ENCODE data around the gene GRIN3B. TPM values are rescaled to one million over a fixed set of nuclear protein-coding genes. Genes with fewer than 3 reads are reported as not detected.
"Not testable (repeated sequence)": the region's sequence is repeated elsewhere in the genome, so short reads cannot be mapped to it uniquely, and the experiment has no call there.

GRIN3B gene
- total RNA-seq, 1 donor from 2014 or later: 1.4 TPM

DNA sequence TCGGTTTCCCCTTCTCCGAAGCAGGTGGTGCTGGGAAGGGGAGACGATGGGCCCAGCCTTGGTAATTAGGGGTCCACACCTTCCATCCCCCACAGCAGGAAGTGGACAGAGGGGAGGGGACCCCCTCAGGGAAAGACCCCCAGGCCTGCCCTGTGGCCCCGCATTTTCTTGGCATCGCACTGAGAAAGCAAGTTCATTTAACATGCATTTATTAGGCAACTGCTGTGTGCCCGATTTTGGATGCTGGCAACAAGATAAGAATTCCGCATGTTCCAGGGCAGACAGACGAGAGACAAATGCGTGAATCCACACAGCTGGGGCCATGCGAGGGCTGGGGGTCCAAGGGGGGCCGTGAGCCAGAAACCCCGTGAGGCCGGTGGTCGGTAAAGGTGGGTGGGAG is 45.9 kb upstream of the GRIN3B start:
- TF ChIP-seq, protein P1, sequence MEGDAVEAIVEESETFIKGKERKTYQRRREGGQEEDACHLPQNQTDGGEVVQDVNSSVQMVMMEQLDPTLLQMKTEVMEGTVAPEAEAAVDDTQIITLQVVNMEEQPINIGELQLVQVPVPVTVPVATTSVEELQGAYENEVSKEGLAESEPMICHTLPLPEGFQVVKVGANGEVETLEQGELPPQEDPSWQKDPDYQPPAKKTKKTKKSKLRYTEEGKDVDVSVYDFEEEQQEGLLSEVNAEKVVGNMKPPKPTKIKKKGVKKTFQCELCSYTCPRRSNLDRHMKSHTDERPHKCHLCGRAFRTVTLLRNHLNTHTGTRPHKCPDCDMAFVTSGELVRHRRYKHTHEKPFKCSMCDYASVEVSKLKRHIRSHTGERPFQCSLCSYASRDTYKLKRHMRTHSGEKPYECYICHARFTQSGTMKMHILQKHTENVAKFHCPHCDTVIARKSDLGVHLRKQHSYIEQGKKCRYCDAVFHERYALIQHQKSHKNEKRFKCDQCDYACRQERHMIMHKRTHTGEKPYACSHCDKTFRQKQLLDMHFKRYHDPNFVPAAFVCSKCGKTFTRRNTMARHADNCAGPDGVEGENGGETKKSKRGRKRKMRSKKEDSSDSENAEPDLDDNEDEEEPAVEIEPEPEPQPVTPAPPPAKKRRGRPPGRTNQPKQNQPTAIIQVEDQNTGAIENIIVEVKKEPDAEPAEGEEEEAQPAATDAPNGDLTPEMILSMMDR (IDR thresholded peaks at IDR 0.05; ENCODE audit: unreplicated experiment): no peak
- Mint-ChIP-seq H3K27ac (peak overlapping the region; percentile 96), H3K9me3 (ENCODE audit: low read depth) (no peaks in the 10 kb centered on the region), H3K27me3 (no peaks in the 10 kb centered on the region), H3K36me3 (ENCODE audit: insufficient read depth) (peaks cover 2% of the 10 kb centered on the region), H3K4me3 (ENCODE audit: low read depth) (peak overlapping the region; percentile 14), H3K4me1 (ENCODE audit: low read depth) (peaks cover 39% of the 10 kb centered on the region)
- no peak for DNase-seq (ENCODE audit: low spot score, unreplicated experiment)

DNA sequence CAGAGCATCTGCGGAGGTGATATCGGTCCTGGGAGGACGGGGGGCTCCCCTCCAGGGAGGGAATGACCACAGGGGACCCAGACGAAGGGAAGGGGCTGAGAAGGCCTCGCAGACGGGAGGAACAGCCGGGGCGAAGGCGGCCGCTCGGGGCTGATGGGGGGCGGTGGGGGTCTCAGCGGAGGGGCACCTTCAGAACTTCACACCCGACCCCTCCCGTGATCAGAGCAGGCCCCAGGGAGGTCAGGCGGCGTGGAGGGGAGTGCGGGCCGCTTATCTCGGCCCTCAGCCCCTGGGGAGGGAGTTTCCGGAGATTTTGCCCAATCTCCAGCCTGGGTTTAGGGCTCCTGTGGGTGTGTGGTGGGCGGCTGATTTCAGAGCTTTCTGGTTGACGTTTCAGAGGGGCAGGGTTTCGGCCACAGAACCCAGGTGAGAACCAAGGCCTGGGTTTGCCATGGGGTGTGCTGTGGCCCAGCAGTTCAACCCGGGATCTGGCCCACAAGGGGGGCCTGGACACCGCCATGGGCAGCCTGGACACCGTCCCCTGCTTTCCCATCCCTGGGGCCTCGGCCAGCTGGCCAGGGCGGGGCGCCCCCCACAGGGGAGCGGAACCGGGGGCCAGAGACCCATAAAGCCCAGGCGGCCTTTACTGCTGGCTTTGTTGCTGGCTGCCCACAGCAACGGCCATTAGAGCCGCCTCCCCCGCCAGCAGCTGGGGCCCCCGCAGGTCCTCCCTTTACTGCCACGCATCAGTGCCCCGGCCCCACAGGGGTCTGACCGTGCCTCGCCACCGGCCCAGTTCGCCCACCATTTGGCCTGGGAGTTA is 45.3 kb upstream of the GRIN3B start:
- H3K36me3 Mint-ChIP-seq (ENCODE audit: insufficient read depth): peaks cover 4% of the 10 kb centered on the region
- H3K27ac Mint-ChIP-seq: peak overlapping the region; percentile 97
- no peak for DNase-seq (ENCODE audit: low spot score, unreplicated experiment)
- peak overlapping the region; percentile 14 for H3K4me3 Mint-ChIP-seq (ENCODE audit: low read depth)
- H3K9me3 Mint-ChIP-seq (ENCODE audit: low read depth): no peaks in the 10 kb centered on the region
- no peaks in the 10 kb centered on the region for H3K27me3 Mint-ChIP-seq
- TF ChIP-seq, protein P1 (IDR thresholded peaks at IDR 0.05; ENCODE audit: unreplicated experiment): no peak
- peaks cover 42% of the 10 kb centered on the region for H3K4me1 Mint-ChIP-seq (ENCODE audit: low read depth)

DNA sequence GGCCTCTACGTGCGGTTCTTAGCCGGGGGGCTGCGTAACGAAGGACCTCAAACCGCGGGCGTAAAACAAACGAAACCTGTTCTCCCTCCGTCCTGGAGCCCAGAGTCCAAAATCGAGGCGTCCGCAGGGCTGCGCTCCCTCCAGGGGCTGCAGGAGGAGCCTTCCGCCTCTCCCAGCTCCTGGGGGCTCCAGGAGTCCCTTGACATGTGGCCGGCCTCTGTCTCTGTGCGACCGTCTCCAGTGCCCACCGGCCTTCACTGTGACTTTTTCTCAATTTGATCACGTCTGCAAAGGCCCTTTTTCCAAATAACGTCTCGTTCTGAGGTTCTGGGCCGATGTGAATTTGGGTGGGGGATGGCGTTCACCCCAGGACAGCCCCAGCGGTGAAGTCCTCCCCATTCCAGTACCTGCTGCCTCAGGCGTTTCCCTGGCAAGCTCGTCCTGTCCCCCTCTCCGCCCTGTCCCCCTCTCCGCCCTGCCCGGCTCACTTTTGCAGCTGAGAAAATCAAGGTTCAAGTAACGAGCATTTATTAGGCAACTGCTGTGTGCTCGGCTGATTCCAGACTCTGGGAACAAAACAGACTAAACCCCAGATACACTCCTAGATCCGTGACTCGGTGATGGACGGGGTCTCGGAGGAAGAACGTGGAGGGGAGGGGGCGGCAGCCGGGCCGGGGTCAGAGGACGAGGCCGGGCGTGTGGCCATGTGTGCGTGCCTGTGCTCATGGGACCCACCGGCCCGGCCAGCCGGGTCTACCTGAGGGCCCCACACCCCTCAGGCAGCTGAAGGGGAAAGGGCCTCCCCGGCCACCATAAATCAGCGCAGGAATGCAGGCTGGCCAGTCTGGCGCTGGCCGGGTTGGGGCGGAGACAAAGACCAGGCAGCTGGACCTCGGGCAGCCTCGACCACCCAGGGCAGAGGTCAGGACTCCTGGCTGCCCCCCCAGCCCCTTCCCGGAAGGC is 44.1 kb upstream of the GRIN3B start:
- peak; percentile 86 for DNase-seq (ENCODE audit: low spot score, unreplicated experiment)
- no peaks in the 10 kb centered on the region for H3K9me3 Mint-ChIP-seq (ENCODE audit: low read depth)
- peak overlapping the region; percentile 40 for H3K4me3 Mint-ChIP-seq (ENCODE audit: low read depth)
- peak overlapping the region; percentile 97 for H3K27ac Mint-ChIP-seq
- H3K27me3 Mint-ChIP-seq: no peaks in the 10 kb centered on the region
- H3K4me1 Mint-ChIP-seq (ENCODE audit: low read depth): peaks cover 43% of the 10 kb centered on the region
- H3K36me3 Mint-ChIP-seq (ENCODE audit: insufficient read depth): peaks cover 7% of the 10 kb centered on the region
- TF ChIP-seq, protein P1 (IDR thresholded peaks at IDR 0.05; ENCODE audit: unreplicated experiment): no peak

DNA sequence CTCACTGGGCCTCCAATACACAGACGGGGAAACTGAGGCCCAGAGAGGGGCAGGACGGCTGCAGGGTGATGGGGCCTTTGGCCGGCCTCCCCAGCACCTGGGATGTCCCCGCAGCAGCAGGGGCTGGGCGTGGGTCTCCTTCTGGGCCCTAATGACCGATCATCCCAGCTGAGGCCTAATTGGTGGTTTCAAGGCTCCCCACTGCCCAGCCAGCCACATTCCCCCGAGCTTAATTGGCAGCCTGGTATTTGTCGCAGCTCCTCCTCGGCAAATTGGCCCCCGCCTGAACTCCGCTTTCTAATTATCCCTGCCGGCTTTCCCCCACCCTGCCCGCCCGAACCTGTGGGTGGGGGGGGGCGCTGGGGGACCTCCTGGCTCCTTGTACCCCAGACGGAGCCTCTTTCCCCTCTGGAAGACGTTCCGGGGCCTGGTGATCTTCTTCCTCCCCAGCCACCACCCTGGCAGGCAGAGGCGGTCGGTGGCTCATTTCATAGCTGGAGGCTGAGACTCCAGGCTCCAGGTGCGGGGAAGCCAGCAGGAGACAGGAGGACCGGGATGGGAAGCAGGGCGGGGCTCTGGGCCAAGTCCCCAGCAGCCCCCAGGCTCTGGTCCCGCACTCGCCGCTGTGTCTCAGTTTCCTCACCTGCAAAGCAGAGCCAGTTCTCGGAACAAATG is 43.3 kb upstream of the GRIN3B start:
- TF ChIP-seq, protein P1 (IDR thresholded peaks at IDR 0.05; ENCODE audit: unreplicated experiment): no peak
- DNase-seq (ENCODE audit: low spot score, unreplicated experiment): no peak
- Mint-ChIP-seq H3K27ac (peak overlapping the region; percentile 97), H3K4me3 (ENCODE audit: low read depth) (no peak overlapping the region), H3K36me3 (ENCODE audit: insufficient read depth) (peaks cover 7% of the 10 kb centered on the region), H3K4me1 (ENCODE audit: low read depth) (peaks cover 39% of the 10 kb centered on the region), H3K27me3 (no peaks in the 10 kb centered on the region), H3K9me3 (ENCODE audit: low read depth) (no peaks in the 10 kb centered on the region)

DNA sequence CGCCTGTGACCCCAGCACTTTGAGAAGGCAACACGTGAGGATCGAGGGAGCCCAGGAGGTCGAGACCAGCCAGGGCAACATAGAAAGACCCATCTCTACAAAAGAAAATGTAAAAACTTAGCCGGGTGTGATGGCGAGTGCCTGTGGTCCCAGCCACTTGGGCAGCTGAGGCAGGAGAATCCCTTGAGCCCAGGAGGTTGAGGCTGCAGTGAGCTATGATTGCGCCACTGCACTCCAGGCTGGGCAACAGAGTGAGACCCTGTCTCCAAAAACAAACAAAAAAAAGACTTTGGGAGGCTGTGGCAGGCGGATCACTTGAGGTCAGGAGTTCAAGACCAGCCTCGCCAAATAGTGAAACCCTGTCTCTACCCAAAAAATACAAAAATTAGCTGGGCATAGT is 42.6 kb upstream of the GRIN3B start:
- Mint-ChIP-seq H3K27ac (peak overlapping the region; percentile 97), H3K4me1 (ENCODE audit: low read depth) (peaks cover 42% of the 10 kb centered on the region)
- H3K36me3 Mint-ChIP-seq (ENCODE audit: insufficient read depth); H3K9me3 Mint-ChIP-seq (ENCODE audit: low read depth); DNase-seq (ENCODE audit: low spot score, unreplicated experiment); H3K4me3 Mint-ChIP-seq (ENCODE audit: low read depth); H3K27me3 Mint-ChIP-seq: not testable (repeated sequence)

Data from progenitor cell of endocrine pancreas (in vitro differentiated cells).